Measurements from ENCODE around the gene FBXW11. TPM values are rescaled to one million over a fixed set of nuclear protein-coding genes. Genes with fewer than 3 reads are reported as not detected.

The FBXW11 gene
- total and polyA plus RNA-seq, 2 of the 13 experiments (the other 11 are each of a cell fraction or from before 2014, with no cell fraction given) = 31.7 to 53.6 TPM

DNA sequence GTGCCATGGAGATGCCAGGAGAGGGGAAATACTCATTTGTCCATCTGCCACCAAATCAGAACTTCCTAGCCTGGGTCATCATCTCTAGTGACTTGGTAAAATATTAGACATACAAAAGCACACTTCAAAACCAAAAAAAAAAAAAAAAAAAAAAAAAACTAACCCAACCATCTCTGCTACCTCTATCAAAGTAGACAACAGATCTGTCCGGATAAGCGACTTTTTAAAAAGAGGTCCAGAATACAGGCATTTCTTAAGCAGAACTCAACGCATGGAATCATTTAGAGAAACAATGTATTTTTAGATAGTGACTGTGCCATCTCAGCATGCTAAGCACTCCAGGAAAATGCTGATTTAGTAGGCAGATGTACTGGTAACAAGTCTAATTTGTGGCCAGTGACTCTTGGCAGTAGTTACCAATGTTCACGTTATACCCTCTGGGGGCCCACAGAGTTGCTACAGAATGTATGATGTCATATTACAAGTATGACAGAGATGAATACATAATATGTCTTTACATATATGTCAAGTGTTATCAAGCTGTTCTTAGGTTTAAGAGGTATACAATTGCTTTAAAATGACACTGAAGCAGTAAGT is 113.0 kb downstream of the FBXW11 start:
- intact Hi-C loops (cut with micrococcal nuclease; ENCODE audit: unreplicated experiment) (no loop called here), in situ Hi-C loops (cut with HindIII; ENCODE audit: extremely low pct_ligation_motif_present, low pct_unique_long_range_greater_than_20kb) (no loop called here)
- Histone ChIP-seq H3K4me2 (ENCODE audit: low read depth, low read length) (no peak overlapping the region), H3K36me3 (replicated peaks in 1 of 2; ENCODE audit: control insufficient read depth in 1 of 2, insufficient read depth in 2 of 2, low read length in 2 of 2) (peaks cover 10 to 38% of the 10 kb centered on the region in 2 experiments; a peak in 4 of 5 replicates), H3K9me3 (ENCODE audit: low read length) (no peaks in the 10 kb centered on the region), H3K4me1 (ENCODE audit: insufficient read depth, low read length) (no peaks in the 10 kb centered on the region), H3K4me3 (replicated peaks in 1 of 3; ENCODE audit: insufficient read depth in 1 of 3, low read depth in 2 of 3, low read length in 3 of 3) (no peak overlapping the region), H3K79me2 (ENCODE audit: insufficient read depth, low read length) (no peaks in the 10 kb centered on the region), H4K20me1 (ENCODE audit: insufficient read depth, low read length) (no peaks in the 10 kb centered on the region), H3K27ac (ENCODE audit: extremely low read length, insufficient read depth, low read length) (no peak overlapping the region), H3K9ac (ENCODE audit: insufficient read depth, low read depth, low read length) (no peak overlapping the region), H2AFZ (ENCODE audit: low read length) (no peak overlapping the region), H3K27me3 (ENCODE audit: control insufficient read depth in 1 of 2, insufficient read depth in 2 of 2, low read length in 2 of 2) (no peaks in the 10 kb centered on the region)
- no peak for DNase-seq (ENCODE audit: low spot score)
- ATAC-seq = no peak
- CTCF ChIA-PET (ENCODE audit: low intra/inter-chr PET ratio, low total read pairs) = no interaction called here
- POLR2A ChIA-PET = no interaction called here
- no TSS peak for BruUV-seq (replicated peaks)
- WGBS (ENCODE audit: low lambda C conversion rate) = 100% methylated on average over 4 of the region's 4 CpGs
- TF ChIP-seq CREB1 (IDR thresholded peaks at IDR 0.05) = peak; percentile 35; the same call in 1 of the 2 replicates
- TF ChIP-seq CREB1 (CRISPR knock-in tag; IDR thresholded peaks at IDR 0.05) = no peak
- no peak for TF ChIP-seq PPARG (CRISPR knock-in tag; conservative IDR thresholded peaks at IDR 0.05)
- peak; percentile 33 for TF ChIP-seq ATF7 (IDR thresholded peaks at IDR 0.05)
- TF ChIP-seq ATF7 (CRISPR knock-in tag; IDR thresholded peaks at IDR 0.05) = no peak
- FAIRE-seq = no peak

DNA sequence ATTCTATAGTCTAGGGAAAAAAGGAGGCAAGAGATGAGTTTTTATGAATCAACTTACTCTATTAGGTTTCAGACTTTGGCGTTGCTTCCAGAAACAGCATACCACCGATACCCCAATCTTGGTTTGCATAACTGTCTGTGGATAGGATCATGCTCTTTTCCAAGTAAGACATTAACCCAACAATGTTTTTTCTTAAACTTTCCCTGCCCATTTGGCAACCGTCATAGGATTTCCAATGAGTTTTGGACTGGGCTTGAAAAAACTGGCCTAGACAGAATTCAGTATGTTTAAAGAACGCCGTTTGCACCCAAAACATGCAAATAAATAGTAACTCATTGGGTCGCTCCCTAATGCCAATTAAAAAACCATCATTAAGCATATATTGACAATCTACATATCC is 114.8 kb downstream of the FBXW11 start:
- Histone ChIP-seq H3K79me2 (ENCODE audit: insufficient read depth, low read length) (no peaks in the 10 kb centered on the region), H3K4me3 (replicated peaks in 1 of 3; ENCODE audit: insufficient read depth in 1 of 3, low read depth in 2 of 3, low read length in 3 of 3) (no peak overlapping the region), H3K27me3 (ENCODE audit: control insufficient read depth in 1 of 2, insufficient read depth in 2 of 2, low read length in 2 of 2) (no peaks in the 10 kb centered on the region), H3K9me3 (ENCODE audit: low read length) (no peaks in the 10 kb centered on the region), H3K4me1 (ENCODE audit: insufficient read depth, low read length) (no peaks in the 10 kb centered on the region), H3K9ac (ENCODE audit: insufficient read depth, low read depth, low read length) (no peak overlapping the region), H3K4me2 (ENCODE audit: low read depth, low read length) (no peak overlapping the region), H2AFZ (ENCODE audit: low read length) (no peak overlapping the region), H3K27ac (ENCODE audit: extremely low read length, insufficient read depth, low read length) (no peak overlapping the region), H4K20me1 (ENCODE audit: insufficient read depth, low read length) (no peaks in the 10 kb centered on the region), H3K36me3 (replicated peaks in 1 of 2; ENCODE audit: control insufficient read depth in 1 of 2, insufficient read depth in 2 of 2, low read length in 2 of 2) (peaks cover 9 to 36% of the 10 kb centered on the region in 2 experiments; a peak in 4 of 5 replicates)
- no TSS peak for BruUV-seq (replicated peaks)
- ChIA-PET POLR2A (no interaction called here), CTCF (ENCODE audit: low intra/inter-chr PET ratio, low total read pairs) (no interaction called here)
- intact Hi-C loops (cut with micrococcal nuclease; ENCODE audit: unreplicated experiment) (no loop called here), in situ Hi-C loops (cut with HindIII; ENCODE audit: extremely low pct_ligation_motif_present, low pct_unique_long_range_greater_than_20kb) (no loop called here)
- ATAC-seq (no peak), DNase-seq (ENCODE audit: low spot score) (no peak), FAIRE-seq (no peak)
- WGBS (ENCODE audit: low lambda C conversion rate) = 81% methylated on average over 6 of the region's 6 CpGs
- TF ChIP-seq, protein P1, sequence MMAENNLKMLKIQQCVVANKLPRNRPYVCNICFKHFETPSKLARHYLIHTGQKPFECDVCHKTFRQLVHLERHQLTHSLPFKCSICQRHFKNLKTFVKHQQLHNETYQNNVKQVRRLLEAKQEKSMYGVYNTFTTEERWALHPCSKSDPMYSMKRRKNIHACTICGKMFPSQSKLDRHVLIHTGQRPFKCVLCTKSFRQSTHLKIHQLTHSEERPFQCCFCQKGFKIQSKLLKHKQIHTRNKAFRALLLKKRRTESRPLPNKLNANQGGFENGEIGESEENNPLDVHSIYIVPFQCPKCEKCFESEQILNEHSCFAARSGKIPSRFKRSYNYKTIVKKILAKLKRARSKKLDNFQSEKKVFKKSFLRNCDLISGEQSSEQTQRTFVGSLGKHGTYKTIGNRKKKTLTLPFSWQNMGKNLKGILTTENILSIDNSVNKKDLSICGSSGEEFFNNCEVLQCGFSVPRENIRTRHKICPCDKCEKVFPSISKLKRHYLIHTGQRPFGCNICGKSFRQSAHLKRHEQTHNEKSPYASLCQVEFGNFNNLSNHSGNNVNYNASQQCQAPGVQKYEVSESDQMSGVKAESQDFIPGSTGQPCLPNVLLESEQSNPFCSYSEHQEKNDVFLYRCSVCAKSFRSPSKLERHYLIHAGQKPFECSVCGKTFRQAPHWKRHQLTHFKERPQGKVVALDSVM (CRISPR knock-in tag; IDR thresholded peaks at IDR 0.05) = no peak
- TF ChIP-seq ARID2 (CRISPR knock-in tag; IDR thresholded peaks at IDR 0.05; ENCODE audit: borderline replicate concordance) = no peak
- TF ChIP-seq MED8 (CRISPR knock-in tag; IDR thresholded peaks at IDR 0.05; ENCODE audit: insufficient replicate concordance) = no peak
- TF ChIP-seq, protein P2, sequence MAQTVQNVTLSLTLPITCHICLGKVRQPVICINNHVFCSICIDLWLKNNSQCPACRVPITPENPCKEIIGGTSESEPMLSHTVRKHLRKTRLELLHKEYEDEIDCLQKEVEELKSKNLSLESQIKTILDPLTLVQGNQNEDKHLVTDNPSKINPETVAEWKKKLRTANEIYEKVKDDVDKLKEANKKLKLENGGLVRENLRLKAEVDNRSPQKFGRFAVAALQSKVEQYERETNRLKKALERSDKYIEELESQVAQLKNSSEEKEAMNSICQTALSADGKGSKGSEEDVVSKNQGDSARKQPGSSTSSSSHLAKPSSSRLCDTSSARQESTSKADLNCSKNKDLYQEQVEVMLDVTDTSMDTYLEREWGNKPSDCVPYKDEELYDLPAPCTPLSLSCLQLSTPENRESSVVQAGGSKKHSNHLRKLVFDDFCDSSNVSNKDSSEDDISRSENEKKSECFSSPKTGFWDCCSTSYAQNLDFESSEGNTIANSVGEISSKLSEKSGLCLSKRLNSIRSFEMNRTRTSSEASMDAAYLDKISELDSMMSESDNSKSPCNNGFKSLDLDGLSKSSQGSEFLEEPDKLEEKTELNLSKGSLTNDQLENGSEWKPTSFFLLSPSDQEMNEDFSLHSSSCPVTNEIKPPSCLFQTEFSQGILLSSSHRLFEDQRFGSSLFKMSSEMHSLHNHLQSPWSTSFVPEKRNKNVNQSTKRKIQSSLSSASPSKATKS (CRISPR knock-in tag; IDR thresholded peaks at IDR 0.05) = no peak
- TF ChIP-seq, protein P3, sequence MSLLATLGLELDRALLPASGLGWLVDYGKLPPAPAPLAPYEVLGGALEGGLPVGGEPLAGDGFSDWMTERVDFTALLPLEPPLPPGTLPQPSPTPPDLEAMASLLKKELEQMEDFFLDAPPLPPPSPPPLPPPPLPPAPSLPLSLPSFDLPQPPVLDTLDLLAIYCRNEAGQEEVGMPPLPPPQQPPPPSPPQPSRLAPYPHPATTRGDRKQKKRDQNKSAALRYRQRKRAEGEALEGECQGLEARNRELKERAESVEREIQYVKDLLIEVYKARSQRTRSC (CRISPR knock-in tag; IDR thresholded peaks at IDR 0.05; ENCODE audit: low read depth) = no peak
- TF ChIP-seq NRL (CRISPR knock-in tag; IDR thresholded peaks at IDR 0.05; ENCODE audit: borderline replicate concordance) = no peak
- no peak for TF ChIP-seq MTA1 (CRISPR knock-in tag; IDR thresholded peaks at IDR 0.05; ENCODE audit: borderline replicate concordance)
- no peak for TF ChIP-seq ZNF614 (CRISPR knock-in tag; IDR thresholded peaks at IDR 0.05; ENCODE audit: borderline replicate concordance)
- no peak for TF ChIP-seq ETV6 (CRISPR knock-in tag; conservative IDR thresholded peaks at IDR 0.05)
- TF ChIP-seq SYNCRIP (IDR thresholded peaks at IDR 0.05; ENCODE audit: insufficient read depth, low read depth, low read length) = no peak

Data from HepG2 (cell line).